Natural killer cell (primary cell): ENCODE measurements around the gene SP3. TPM values are rescaled to one million over a fixed set of nuclear protein-coding genes. Genes with fewer than 3 reads are reported as not detected.

Source experiments
- ATAC-seq, 3 donors: fragments of 150-1000 bp in 2 of 3; fragments of 200-7000 bp in 1 of 3; cut with Tn5 transposase; 1 replicate in 1 of 3; 2 replicates in 2 of 3; pipeline ENCODE4 v1.10.0; 2021; ENCODE audit warnings: mild to moderate bottlenecking in 2 of 3, moderate library complexity in 2 of 3
- DNase-seq, 2 donors: peaks; one replicate each; pipeline versions ENCODE4 v3.0.0 to v3.0.0-alpha.2; 2013 to 2021; ENCODE audit warnings: mixed read lengths in 1 of 2
- H3K27ac ChIP-seq: one replicate; pipeline ENCODE4 v1.5.1; 2013; ENCODE audit warnings: mild to moderate bottlenecking, low read length
- H3K27me3 ChIP-seq: one replicate; pipeline ENCODE4 v1.6.1; 2013; ENCODE audit warnings: low read length; ENCODE audit not compliant: control insufficient read depth, insufficient read depth
- H3K36me3 ChIP-seq: one replicate; pipeline ENCODE4 v1.6.1; 2013; ENCODE audit warnings: low read length; ENCODE audit not compliant: control insufficient read depth, insufficient read depth
- H3K4me1 ChIP-seq: one replicate; pipeline ENCODE4 v1.6.1; 2013; ENCODE audit warnings: low read length; ENCODE audit not compliant: control insufficient read depth, insufficient read depth
- H3K4me3 ChIP-seq: one replicate; pipeline ENCODE4 v1.5.1; 2013; ENCODE audit warnings: low read length
- H3K9me3 ChIP-seq: one replicate; pipeline ENCODE4 v1.6.1; 2013; ENCODE audit warnings: low read length; ENCODE audit not compliant: control insufficient read depth, insufficient read depth
- H3K27ac Mint-ChIP-seq, 2 donors: one replicate each; pipeline ENCODE4 v1.8.0; 2022; ENCODE audit warnings: mild to moderate bottlenecking in 2 of 2, mixed read lengths in 2 of 2, moderate library complexity in 1 of 2
- H3K27me3 Mint-ChIP-seq, 2 donors: one replicate each; pipeline ENCODE4 v1.8.0; 2022; ENCODE audit warnings: low read depth in 2 of 2, mixed read lengths in 2 of 2
- H3K36me3 Mint-ChIP-seq: one replicate; pipeline ENCODE4 v1.8.0; 2022; ENCODE audit warnings: mixed read lengths
- H3K4me1 Mint-ChIP-seq, 2 donors: one replicate each; pipeline ENCODE4 v1.8.0; 2022; ENCODE audit warnings: mixed read lengths in 2 of 2
- H3K4me3 Mint-ChIP-seq: one replicate; pipeline ENCODE4 v1.8.0; 2022; ENCODE audit warnings: mild to moderate bottlenecking, moderate library complexity, mixed read lengths
- H3K9me3 Mint-ChIP-seq, 2 donors: one replicate each; pipeline ENCODE4 v1.8.0; 2022; ENCODE audit warnings: mixed read lengths in 2 of 2
- WGBS: methylation state at CpG from one replicate; pipeline ENCODE4 v1.1.7; 2013; ENCODE audit warnings: missing lambda C conversion rate; ENCODE audit not compliant: insufficient coverage; 5-methylcytosine and 5-hydroxymethylcytosine counted together
- intact Hi-C: fragments of 100-400 bp; cut with micrococcal nuclease; formaldehyde crosslinking; loops from one replicate; pipeline ENCODE4 v1.14.2; 2022
- total RNA-seq, 4 donors: library from RNA; stranded (reverse); fragments of 120-200 nt in 1 of 4; gene quantifications; one replicate each; pipeline versions ENCODE4 v1.2.3 to v1.2.4, GENCODE V29; 2013 to 2022
- TF ChIP-seq, protein P1 (sequence below): fragments of 200-600 bp; IDR thresholded peaks from one replicate; pipeline ENCODE4 v1.8.0; 2022; ENCODE audit warnings: antibody characterized with exemption

Gene SP3
- total RNA-seq, 3 donors from 2014 or later (not counting 1 experiment from before 2014, with no cell fraction given): 179 to 200 (median 188) TPM

GRCh38 chr2:173982182-173982714 lies 17.1 kb upstream of the SP3 start:
- intact Hi-C loops: no loop called here
- no peak for ATAC-seq
- Mint-ChIP-seq H3K27ac (no peak overlapping the region), H3K9me3 (no peaks in the 10 kb centered on the region), H3K36me3 (no peaks in the 10 kb centered on the region), H3K4me1 (no peaks in the 10 kb centered on the region), H3K4me3 (no peak overlapping the region), H3K27me3 (peaks cover 8 to 9% of the 10 kb centered on the region in 2 donors)
- 87% methylated on average over 1 of the region's 2 CpGs for WGBS
- Histone ChIP-seq H3K36me3 (no peaks in the 10 kb centered on the region), H3K4me1 (no peaks in the 10 kb centered on the region), H3K27me3 (no peaks in the 10 kb centered on the region), H3K27ac (no peak overlapping the region), H3K4me3 (no peak overlapping the region), H3K9me3 (no peaks in the 10 kb centered on the region)
- TF ChIP-seq, protein P1, sequence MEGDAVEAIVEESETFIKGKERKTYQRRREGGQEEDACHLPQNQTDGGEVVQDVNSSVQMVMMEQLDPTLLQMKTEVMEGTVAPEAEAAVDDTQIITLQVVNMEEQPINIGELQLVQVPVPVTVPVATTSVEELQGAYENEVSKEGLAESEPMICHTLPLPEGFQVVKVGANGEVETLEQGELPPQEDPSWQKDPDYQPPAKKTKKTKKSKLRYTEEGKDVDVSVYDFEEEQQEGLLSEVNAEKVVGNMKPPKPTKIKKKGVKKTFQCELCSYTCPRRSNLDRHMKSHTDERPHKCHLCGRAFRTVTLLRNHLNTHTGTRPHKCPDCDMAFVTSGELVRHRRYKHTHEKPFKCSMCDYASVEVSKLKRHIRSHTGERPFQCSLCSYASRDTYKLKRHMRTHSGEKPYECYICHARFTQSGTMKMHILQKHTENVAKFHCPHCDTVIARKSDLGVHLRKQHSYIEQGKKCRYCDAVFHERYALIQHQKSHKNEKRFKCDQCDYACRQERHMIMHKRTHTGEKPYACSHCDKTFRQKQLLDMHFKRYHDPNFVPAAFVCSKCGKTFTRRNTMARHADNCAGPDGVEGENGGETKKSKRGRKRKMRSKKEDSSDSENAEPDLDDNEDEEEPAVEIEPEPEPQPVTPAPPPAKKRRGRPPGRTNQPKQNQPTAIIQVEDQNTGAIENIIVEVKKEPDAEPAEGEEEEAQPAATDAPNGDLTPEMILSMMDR: no peak
- no peak for DNase-seq

DNA sequence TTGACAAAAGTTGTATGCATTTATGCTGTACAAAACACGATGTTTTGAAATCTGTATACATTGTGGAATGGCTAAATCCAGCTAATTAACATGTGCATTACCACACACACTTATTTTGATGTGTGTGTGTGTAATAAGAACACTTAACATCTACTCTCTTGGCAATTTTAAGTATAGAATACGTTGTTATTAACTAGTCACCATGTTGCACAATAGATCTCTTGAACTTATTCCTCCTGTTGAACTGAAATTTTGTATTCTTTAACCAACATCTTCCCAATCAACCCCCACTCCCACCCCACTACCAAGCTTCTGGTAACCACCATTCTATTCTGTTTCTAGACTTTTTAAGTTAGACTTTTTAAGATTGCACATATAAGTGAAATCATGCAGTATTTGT lies 16.3 kb upstream of the SP3 start:
- DNase-seq (no peak), ATAC-seq (no peak)
- no peaks in the 10 kb centered on the region for H3K4me1 Mint-ChIP-seq
- no peaks in the 10 kb centered on the region for H3K36me3 Mint-ChIP-seq
- H3K9me3 Mint-ChIP-seq: no peaks in the 10 kb centered on the region
- WGBS: 100% methylated on average over 1 of the region's 2 CpGs
- Histone ChIP-seq H3K27ac (no peak overlapping the region), H3K4me1 (no peaks in the 10 kb centered on the region), H3K4me3 (no peak overlapping the region), H3K27me3 (no peaks in the 10 kb centered on the region), H3K36me3 (no peaks in the 10 kb centered on the region), H3K9me3 (no peaks in the 10 kb centered on the region)
- TF ChIP-seq, protein P1: no peak
- no peak overlapping the region for H3K4me3 Mint-ChIP-seq
- peaks cover 8 to 9% of the 10 kb centered on the region in 2 donors for H3K27me3 Mint-ChIP-seq
- intact Hi-C loops: no loop called here
- H3K27ac Mint-ChIP-seq: no peak overlapping the region

GRCh38 chr2:173979751-173980351 lies 14.7 kb upstream of the SP3 start:
- H3K27ac Mint-ChIP-seq: no peak overlapping the region
- no peaks in the 10 kb centered on the region for H3K36me3 ChIP-seq
- no peak overlapping the region for H3K4me3 Mint-ChIP-seq
- intact Hi-C loops: no loop called here
- DNase-seq (no peak), ATAC-seq (no peak)
- H3K27me3 Mint-ChIP-seq: peaks cover 9 to 10% of the 10 kb centered on the region in 2 donors
- TF ChIP-seq, protein P1: no peak
- no peaks in the 10 kb centered on the region for H3K27me3 ChIP-seq
- no peaks in the 10 kb centered on the region for H3K9me3 ChIP-seq
- no peaks in the 10 kb centered on the region for H3K36me3 Mint-ChIP-seq
- H3K4me1 ChIP-seq: no peaks in the 10 kb centered on the region
- H3K27ac ChIP-seq: no peak overlapping the region
- H3K4me3 ChIP-seq: no peak overlapping the region
- WGBS: 91% methylated on average over 2 of the region's 3 CpGs
- H3K9me3 Mint-ChIP-seq: no peaks in the 10 kb centered on the region
- no peaks in the 10 kb centered on the region for H3K4me1 Mint-ChIP-seq

- Mint-ChIP-seq H3K4me3 (no peak overlapping the region), H3K9me3 (no peaks in the 10 kb centered on the region), H3K27ac (no peak overlapping the region), H3K36me3 (no peaks in the 10 kb centered on the region), H3K27me3 (peaks cover 9 to 13% of the 10 kb centered on the region in 2 donors), H3K4me1 (no peaks in the 10 kb centered on the region)
- no peaks in the 10 kb centered on the region for H3K27me3 ChIP-seq
- DNase-seq (no peak), ATAC-seq (no peak)
- intact Hi-C loops: no loop called here
- no peaks in the 10 kb centered on the region for H3K4me1 ChIP-seq
- H3K27ac ChIP-seq: no peak overlapping the region
- H3K9me3 ChIP-seq: no peaks in the 10 kb centered on the region
- TF ChIP-seq, protein P1: no peak
- no peak overlapping the region for H3K4me3 ChIP-seq
- no peaks in the 10 kb centered on the region for H3K36me3 ChIP-seq
- 100% methylated on average over 1 of the region's 1 CpG for WGBS
Observed at GRCh38 chr2:173978447-173978846, 13.3 kb upstream of the SP3 start.
